Activated CD8-positive, alpha-beta memory T cell treated with anti-CD3 and anti-CD28 coated beads for 36 hours (primary cell): ENCODE data around the gene SLC25A21. TPM values are rescaled to one million over a fixed set of nuclear protein-coding genes. Genes with fewer than 3 reads are reported as not detected.
"Not testable (repeated sequence)": the region's sequence is repeated elsewhere in the genome, so short reads cannot be mapped to it uniquely, and the experiment has no call there.

Source experiments
- CTCF ChIA-PET: fragments of 350-600 bp; sonication (Branson Sonifier 250); formaldehyde crosslinking; loops from one replicate; lab custom pipeline; 2021; ENCODE audit warnings: antibody characterized with exemption; lab: Charles Lee
- POLR2A ChIA-PET: fragments of 350-600 bp; sonication (Branson Sonifier 250); formaldehyde crosslinking; loops from one replicate; lab custom pipeline; 2021; ENCODE audit warnings: antibody characterized with exemption; lab: Charles Lee
- total RNA-seq, 2 experiments: library from RNA; stranded (reverse); gene quantifications; one replicate each; pipeline ENCODE4 v1.2.3, GENCODE V29; 2021

SLC25A21 gene
- total RNA-seq, 2 experiments from 2014 or later = not detected

- POLR2A ChIA-PET = no interaction called here
- CTCF ChIA-PET = no interaction called here
Measured at GRCh38 chr14:36717363-36717762, 455.0 kb downstream of the SLC25A21 start.

- ChIA-PET CTCF (no interaction called here), POLR2A (no interaction called here)
Measured at GRCh38 chr14:36716614-36717184, 455.7 kb downstream of the SLC25A21 start.

GRCh38 chr14:36713960-36714703 is 458.3 kb downstream of the SLC25A21 start:
- ChIA-PET POLR2A (no interaction called here), CTCF (no interaction called here)

GRCh38 chr14:36707570-36707969 is 464.8 kb downstream of the SLC25A21 start:
- CTCF ChIA-PET = no interaction called here
- POLR2A ChIA-PET = no interaction called here

- ChIA-PET CTCF (no interaction called here), POLR2A (no interaction called here)
Measured at GRCh38 chr14:36702474-36702873, 469.9 kb downstream of the SLC25A21 start.

GRCh38 chr14:36701132-36701531 is 471.3 kb downstream of the SLC25A21 start:
- CTCF ChIA-PET = no interaction called here
- POLR2A ChIA-PET = no interaction called here

- ChIA-PET POLR2A (no interaction called here), CTCF (no interaction called here)
Measured at GRCh38 chr14:36700651-36701050, 471.8 kb downstream of the SLC25A21 start.

GRCh38 chr14:36699420-36699819 is 473.0 kb downstream of the SLC25A21 start:
- POLR2A ChIA-PET = not testable (repeated sequence)

GRCh38 chr14:36690311-36691040 is 481.9 kb downstream of the SLC25A21 start:
- ChIA-PET CTCF (no interaction called here), POLR2A (no interaction called here)

More at GRCh38 chr14:36699420-36699819, 473.0 kb downstream of the SLC25A21 start:
- CTCF ChIA-PET = not testable (repeated sequence)

GRCh38 chr14:36684946-36685345 is 487.5 kb downstream of the SLC25A21 start:
- CTCF ChIA-PET = no interaction called here

GRCh38 chr14:36683083-36683724 is 489.2 kb downstream of the SLC25A21 start:
- ChIA-PET POLR2A (no interaction called here), CTCF (no interaction called here)

More at GRCh38 chr14:36684946-36685345, 487.5 kb downstream of the SLC25A21 start:
- POLR2A ChIA-PET = no interaction called here

GRCh38 chr14:36682338-36682737 is 490.1 kb downstream of the SLC25A21 start:
- CTCF ChIA-PET = no interaction called here
- POLR2A ChIA-PET = no interaction called here

- ChIA-PET CTCF (no interaction called here), POLR2A (no interaction called here)
Measured at GRCh38 chr14:36676236-36676635, 496.2 kb downstream of the SLC25A21 start.

- POLR2A ChIA-PET = no interaction called here
- CTCF ChIA-PET = no interaction called here
Measured at GRCh38 chr14:36675581-36675980, 496.8 kb downstream of the SLC25A21 start.

GRCh38 chr14:36674659-36675058 is 497.7 kb downstream of the SLC25A21 start:
- ChIA-PET CTCF (no interaction called here), POLR2A (no interaction called here)

GRCh38 chr14:36672095-36672494 is 500.3 kb downstream of the SLC25A21 start:
- POLR2A ChIA-PET = no interaction called here
- CTCF ChIA-PET = no interaction called here

- CTCF ChIA-PET = interaction anchor here (0.6 kb wide), 1 partner anchor 1006 kb away, joined by 3 read pairs; no protein-coding TSS in a partner anchor
- POLR2A ChIA-PET = no interaction called here
Measured at GRCh38 chr14:36671149-36671548, 501.3 kb downstream of the SLC25A21 start.

- ChIA-PET POLR2A (no interaction called here), CTCF (no interaction called here)
Measured at GRCh38 chr14:36667679-36668078, 504.7 kb downstream of the SLC25A21 start.

- CTCF ChIA-PET = interaction anchor here (0.6 kb wide), 1 partner anchor 674 kb away, joined by 4 read pairs; no protein-coding TSS in a partner anchor
- POLR2A ChIA-PET = no interaction called here
Measured at GRCh38 chr14:36666416-36667206, 505.8 kb downstream of the SLC25A21 start.
